ENCODE data around the gene RECQL5. TPM values are rescaled to one million over a fixed set of nuclear protein-coding genes. Genes with fewer than 3 reads are reported as not detected.

RECQL5 gene
- total and polyA plus RNA-seq, 2 donors (not counting 1 experiment from before 2014, with no cell fraction given) = 58.5 to 70.5 TPM

- H3K79me2 ChIP-seq (ENCODE audit: control insufficient read depth, insufficient read depth, low read length) = peaks cover 4% of the 10 kb centered on the region
- ChIA-PET CTCF (interaction anchor here (0.7 to 4.0 kb wide), 9 partner anchors 10 to 92 kb away, joined by 3 to 23 read pairs (median 4); partner anchors contain the start of gene SMIM5), POLR2A (no interaction called here)
- H3K9ac ChIP-seq (ENCODE audit: low read length) = no peak overlapping the region
- no peak for ATAC-seq (ENCODE audit: low read depth)
- no peak overlapping the region for H3K4me3 ChIP-seq (ENCODE audit: control extremely low read depth in 1 of 5, extremely low read depth in 1 of 5, insufficient read depth in 1 of 5, low read depth in 2 of 5, low read length in 4 of 5)
- Mint-ChIP-seq H3K9me3 (ENCODE audit: insufficient read depth) (no peaks in the 10 kb centered on the region), H3K4me1 (peaks cover 10% of the 10 kb centered on the region), H3K27ac (no peak overlapping the region), H3K4me3 (no peak overlapping the region), H3K27me3 (no peaks in the 10 kb centered on the region)
- no peak for DNase-seq
- no peaks in the 10 kb centered on the region for H3K27me3 ChIP-seq (replicated peaks in 1 of 4; ENCODE audit: control extremely low read depth in 1 of 4, control insufficient read depth in 3 of 4, insufficient read depth in 4 of 4, low read length in 3 of 4)
- WGBS (ENCODE audit: insufficient coverage) = 98% methylated on average over 4 of the region's 5 CpGs
- H3K9me3 ChIP-seq (ENCODE audit: control extremely low read depth in 1 of 3, control insufficient read depth in 2 of 3, insufficient read depth in 1 of 3, low read length in 2 of 3) = no peaks in the 10 kb centered on the region
- H4K20me1 ChIP-seq (ENCODE audit: control insufficient read depth, insufficient read depth, low read length, poor library complexity, severe bottlenecking) = no peaks in the 10 kb centered on the region
- H3K27ac ChIP-seq (ENCODE audit: low read length in 2 of 2) = no peak overlapping the region
- intact Hi-C loops (cut with micrococcal nuclease) = no loop called here
- H3K4me1 ChIP-seq (ENCODE audit: control insufficient read depth in 2 of 2, insufficient read depth in 2 of 2, low read length in 2 of 2) = peaks cover 0 to under 1% of the 10 kb centered on the region in 2 donors
- no peak overlapping the region for H2AFZ ChIP-seq (ENCODE audit: insufficient read depth, low read depth, low read length, poor library complexity, severe bottlenecking)
- no peak overlapping the region for H3K4me2 ChIP-seq (replicated peaks; ENCODE audit: low read depth, low read length, poor library complexity, severe bottlenecking)
- TF ChIP-seq CTCF (IDR thresholded peaks at IDR 0.05) (no peak), EZH2 (IDR thresholded peaks at IDR 0.05; ENCODE audit: borderline replicate concordance, insufficient read depth, low read depth, low read length, poor library complexity, severe bottlenecking) (no peak)
- H3K36me3 ChIP-seq (replicated peaks in 1 of 2; ENCODE audit: control extremely low read depth in 1 of 2, control insufficient read depth in 1 of 2, extremely low read depth in 1 of 2, insufficient read depth in 2 of 2, low read length in 1 of 2) = peaks cover 0 to 41% of the 10 kb centered on the region in 2 experiments
These were observed 8.7 kb downstream of the RECQL5 start for GRCh38 chr17:75658237-75658636.

GRCh38 chr17:75654176-75654575 lies 12.8 kb downstream of the RECQL5 start:
- 86% methylated on average over 2 of the region's 2 CpGs for WGBS (ENCODE audit: insufficient coverage)
- POLR2A ChIA-PET = no interaction called here
- no peak overlapping the region for H3K4me3 Mint-ChIP-seq

More at GRCh38 chr17:75654176-75654575, 12.8 kb downstream of the RECQL5 start:
- peaks cover 7% of the 10 kb centered on the region for H3K4me1 Mint-ChIP-seq
- Histone ChIP-seq H3K36me3 (replicated peaks in 1 of 2; ENCODE audit: control extremely low read depth in 1 of 2, control insufficient read depth in 1 of 2, extremely low read depth in 1 of 2, insufficient read depth in 2 of 2, low read length in 1 of 2) (peaks cover 0 to 42% of the 10 kb centered on the region in 2 experiments), H3K9ac (ENCODE audit: low read length) (no peak overlapping the region), H3K9me3 (ENCODE audit: control extremely low read depth in 1 of 3, control insufficient read depth in 2 of 3, insufficient read depth in 1 of 3, low read length in 2 of 3) (no peaks in the 10 kb centered on the region), H3K4me1 (ENCODE audit: control insufficient read depth in 2 of 2, insufficient read depth in 2 of 2, low read length in 2 of 2) (peaks cover 6 to 8% of the 10 kb centered on the region in 2 donors), H3K4me3 (ENCODE audit: control extremely low read depth in 1 of 5, extremely low read depth in 1 of 5, insufficient read depth in 1 of 5, low read depth in 2 of 5, low read length in 4 of 5) (no peak overlapping the region), H3K79me2 (ENCODE audit: control insufficient read depth, insufficient read depth, low read length) (no peaks in the 10 kb centered on the region), H3K27me3 (replicated peaks in 1 of 4; ENCODE audit: control extremely low read depth in 1 of 4, control insufficient read depth in 3 of 4, insufficient read depth in 4 of 4, low read length in 3 of 4) (no peaks in the 10 kb centered on the region), H3K27ac (ENCODE audit: low read length in 2 of 2) (no peak overlapping the region), H3K4me2 (replicated peaks; ENCODE audit: low read depth, low read length, poor library complexity, severe bottlenecking) (no peak overlapping the region), H4K20me1 (ENCODE audit: control insufficient read depth, insufficient read depth, low read length, poor library complexity, severe bottlenecking) (no peaks in the 10 kb centered on the region), H2AFZ (ENCODE audit: insufficient read depth, low read depth, low read length, poor library complexity, severe bottlenecking) (no peak overlapping the region)
- no peaks in the 10 kb centered on the region for H3K9me3 Mint-ChIP-seq (ENCODE audit: insufficient read depth)
- no peaks in the 10 kb centered on the region for H3K27me3 Mint-ChIP-seq
- ATAC-seq (ENCODE audit: low read depth) (no peak), DNase-seq (no peak)
- intact Hi-C loops (cut with micrococcal nuclease) = no loop called here
- TF ChIP-seq CTCF (IDR thresholded peaks at IDR 0.05) = no peak
- TF ChIP-seq EZH2 (IDR thresholded peaks at IDR 0.05; ENCODE audit: borderline replicate concordance, insufficient read depth, low read depth, low read length, poor library complexity, severe bottlenecking) = no peak
- CTCF ChIA-PET = interaction anchor here (0.9 to 6.5 kb wide), 9 partner anchors 10 to 176 kb away, joined by 3 to 62 read pairs (median 7); partner anchors contain the start of gene SMIM5
- no peak overlapping the region for H3K27ac Mint-ChIP-seq
